Testis (tissue), 2 donors: ENCODE measurements around the gene HOOK1.

Source experiments
- CTCF ChIP-seq, 3 experiments: fragments of 450-650 bp in 2 of 3; fragments of 200-600 bp in 1 of 3; sonication (generic) in 1 of 3; IDR thresholded peaks; one replicate each; pipeline ENCODE4 v1.5.1; 2016 to 2019; ENCODE audit warnings: antibody characterized with exemption in 3 of 3, mild to moderate bottlenecking in 2 of 3, moderate library complexity in 1 of 3
- POLR2A ChIP-seq: fragments of 450-650 bp; IDR thresholded peaks from one replicate; pipeline ENCODE4 v1.6.1; 2017; ENCODE audit warnings: antibody characterized with exemption, mild to moderate bottlenecking, moderate library complexity

- TF ChIP-seq CTCF (IDR thresholded peaks at IDR 0.05), result no peak
- TF ChIP-seq POLR2A, result no peak
Measured at GRCh38 chr1:59833991-59834390, 19.2 kb downstream of the HOOK1 start.
